ENCODE results near the gene LILRA6.

- TF ChIP-seq CTCF (IDR thresholded peaks at IDR 0.05 in 2 of 3, conservative IDR thresholded peaks at IDR 0.05 in 1 of 3; ENCODE audit: control insufficient read depth in 2 of 3, extremely low read depth in 1 of 3, insufficient read depth in 1 of 3, low read depth in 3 of 3, low read length in 3 of 3) (no peak), MXI1 (IDR thresholded peaks at IDR 0.05; ENCODE audit: low read depth, low read length) (no peak)
These were observed 28.5 kb upstream of the LILRA6 start for GRCh38 chr19:54271106-54271505.
